Endodermal cell (in vitro differentiated cells): ENCODE results near the gene FAM227B. TPM values are rescaled to one million over a fixed set of nuclear protein-coding genes. Genes with fewer than 3 reads are reported as not detected.

Experiments
- DNase-seq: peaks from one replicate; pipeline ENCODE4 v3.0.0-alpha.2; 2017
- H3K27ac ChIP-seq: 2 replicates; pipeline ENCODE4 v1.5.1; 2013; ENCODE audit warnings: mild to moderate bottlenecking, low read depth, low read length, moderate library complexity
- H3K27me3 ChIP-seq: 2 replicates; pipeline ENCODE4 v1.6.1; 2013; ENCODE audit warnings: mild to moderate bottlenecking, low read length, moderate library complexity; ENCODE audit not compliant: insufficient read depth, control insufficient read depth, poor library complexity, severe bottlenecking
- H3K36me3 ChIP-seq: 2 replicates; pipeline ENCODE4 v1.7.0; 2013; ENCODE audit warnings: mild to moderate bottlenecking, low read length, moderate library complexity; ENCODE audit not compliant: control insufficient read depth, insufficient read depth
- H3K4me1 ChIP-seq: one replicate; pipeline ENCODE4 v1.7.0; 2013; ENCODE audit warnings: low read length; ENCODE audit not compliant: control insufficient read depth, insufficient read depth
- H3K4me3 ChIP-seq: 2 replicates; pipeline ENCODE4 v1.5.1; 2013; ENCODE audit warnings: mild to moderate bottlenecking, low read length, moderate library complexity
- H3K9ac ChIP-seq: 2 replicates; pipeline ENCODE4 v1.6.1; 2013; ENCODE audit warnings: mild to moderate bottlenecking, low read length, moderate library complexity; ENCODE audit not compliant: poor library complexity, severe bottlenecking; ENCODE audit errors: extremely low read depth
- H3K9me3 ChIP-seq: 2 replicates; pipeline ENCODE4 v1.6.1; 2013; ENCODE audit warnings: mild to moderate bottlenecking, low read length, moderate library complexity; ENCODE audit not compliant: control insufficient read depth
- H3K27ac Mint-ChIP-seq: 2 replicates; pipeline ENCODE4 v1.8.0; 2020; ENCODE audit warnings: mixed read lengths
- H3K27me3 Mint-ChIP-seq: 2 replicates; pipeline ENCODE4 v1.8.0; 2021; ENCODE audit warnings: mild to moderate bottlenecking, mixed read lengths; ENCODE audit not compliant: insufficient read depth
- H3K36me3 Mint-ChIP-seq: 2 replicates; pipeline ENCODE4 v1.8.0; 2020; ENCODE audit warnings: low read depth, mixed read lengths
- H3K4me1 Mint-ChIP-seq: 2 replicates; pipeline ENCODE4 v1.8.0; 2020; ENCODE audit warnings: mixed read lengths
- H3K4me3 Mint-ChIP-seq: 2 replicates; pipeline ENCODE4 v1.8.0; 2020; ENCODE audit warnings: mild to moderate bottlenecking, moderate library complexity, mixed read lengths
- H3K9me3 Mint-ChIP-seq: 2 replicates; pipeline ENCODE4 v1.8.0; 2020; ENCODE audit warnings: mild to moderate bottlenecking, mixed read lengths
- WGBS, 2 experiments: methylation state at CpG; one replicate each; pipeline versions ENCODE4 v1.1.5 to v1.1.7; 2013; ENCODE audit warnings: missing lambda C conversion rate in 2 of 2, mixed read lengths in 1 of 2; ENCODE audit not compliant: insufficient coverage in 1 of 2, insufficient read length in 1 of 2; 5-methylcytosine and 5-hydroxymethylcytosine counted together
- total RNA-seq, 2 donors: library from RNA; stranded (reverse); fragmentation: NEBNext Ultra II Directional in 1 of 2; extraction: Animal tissue kit (Norgen Biotek cat#: 25700) in 1 of 2; gene quantifications; 2 replicates in 1 of 2; 3 replicates in 1 of 2; pipeline ENCODE4 v1.2.1, GENCODE V29; 2021
- TF ChIP-seq, protein P1 (sequence below): fragments of 200-600 bp; sonication (generic); conservative IDR thresholded peaks from 2 replicates; pipeline ENCODE4 v1.5.0; 2021; ENCODE audit warnings: antibody characterized with exemption, mild to moderate bottlenecking

Gene FAM227B
- total RNA-seq, 2 donors from 2014 or later: 7.5 to 8.5 TPM

- no peak overlapping the region for H3K4me3 ChIP-seq
- no peak overlapping the region for H3K27ac Mint-ChIP-seq
- H3K4me3 Mint-ChIP-seq: no peak overlapping the region
- H3K9ac ChIP-seq: no peak overlapping the region
- no peaks in the 10 kb centered on the region for H3K27me3 Mint-ChIP-seq
- no peaks in the 10 kb centered on the region for H3K36me3 ChIP-seq
- peaks cover 5% of the 10 kb centered on the region for H3K9me3 Mint-ChIP-seq
- H3K9me3 ChIP-seq: no peaks in the 10 kb centered on the region
- WGBS, 2 experiments: 96% methylated on average over 3 of the region's 3 CpGs; no CpG with 5 or more reads in 1 of the 2 experiments
- peaks cover 12% of the 10 kb centered on the region for H3K36me3 Mint-ChIP-seq
- peaks cover 2% of the 10 kb centered on the region for H3K4me1 Mint-ChIP-seq
- TF ChIP-seq, protein P1, sequence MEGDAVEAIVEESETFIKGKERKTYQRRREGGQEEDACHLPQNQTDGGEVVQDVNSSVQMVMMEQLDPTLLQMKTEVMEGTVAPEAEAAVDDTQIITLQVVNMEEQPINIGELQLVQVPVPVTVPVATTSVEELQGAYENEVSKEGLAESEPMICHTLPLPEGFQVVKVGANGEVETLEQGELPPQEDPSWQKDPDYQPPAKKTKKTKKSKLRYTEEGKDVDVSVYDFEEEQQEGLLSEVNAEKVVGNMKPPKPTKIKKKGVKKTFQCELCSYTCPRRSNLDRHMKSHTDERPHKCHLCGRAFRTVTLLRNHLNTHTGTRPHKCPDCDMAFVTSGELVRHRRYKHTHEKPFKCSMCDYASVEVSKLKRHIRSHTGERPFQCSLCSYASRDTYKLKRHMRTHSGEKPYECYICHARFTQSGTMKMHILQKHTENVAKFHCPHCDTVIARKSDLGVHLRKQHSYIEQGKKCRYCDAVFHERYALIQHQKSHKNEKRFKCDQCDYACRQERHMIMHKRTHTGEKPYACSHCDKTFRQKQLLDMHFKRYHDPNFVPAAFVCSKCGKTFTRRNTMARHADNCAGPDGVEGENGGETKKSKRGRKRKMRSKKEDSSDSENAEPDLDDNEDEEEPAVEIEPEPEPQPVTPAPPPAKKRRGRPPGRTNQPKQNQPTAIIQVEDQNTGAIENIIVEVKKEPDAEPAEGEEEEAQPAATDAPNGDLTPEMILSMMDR: no peak
- no peaks in the 10 kb centered on the region for H3K27me3 ChIP-seq
- H3K4me1 ChIP-seq: no peaks in the 10 kb centered on the region
- no peak for DNase-seq
- no peak overlapping the region for H3K27ac ChIP-seq
Observed at GRCh38 chr15:49303003-49303402, 317.6 kb downstream of the FAM227B start.

DNA sequence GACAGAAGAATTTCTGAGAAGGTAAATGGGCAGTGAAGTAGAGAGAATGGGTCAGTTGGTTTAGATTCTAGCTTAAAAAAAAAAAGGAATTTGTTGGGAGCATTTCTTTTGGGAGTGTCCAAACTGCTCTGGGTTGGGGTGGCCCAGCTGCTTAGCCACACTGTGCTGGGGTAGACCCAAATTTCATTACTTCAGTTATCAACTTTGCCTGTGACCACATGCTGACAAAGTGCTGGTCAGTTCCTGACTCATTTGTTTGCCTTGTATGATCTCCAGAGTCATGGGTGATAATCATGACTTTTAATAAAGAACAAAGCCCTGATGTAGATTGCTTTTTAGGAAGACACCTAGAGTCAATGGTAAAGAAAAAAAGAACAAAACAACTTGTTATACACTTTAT, 319.1 kb downstream of the FAM227B start:
- peaks cover 18% of the 10 kb centered on the region for H3K9me3 Mint-ChIP-seq
- H3K4me1 ChIP-seq: no peaks in the 10 kb centered on the region
- H3K27ac Mint-ChIP-seq: no peak overlapping the region
- H3K36me3 Mint-ChIP-seq: peaks cover 26% of the 10 kb centered on the region
- H3K4me3 Mint-ChIP-seq: no peak overlapping the region
- no peaks in the 10 kb centered on the region for H3K9me3 ChIP-seq
- TF ChIP-seq, protein P1: no peak
- H3K27me3 Mint-ChIP-seq: no peaks in the 10 kb centered on the region
- no peaks in the 10 kb centered on the region for H3K36me3 ChIP-seq
- H3K4me3 ChIP-seq: no peak overlapping the region
- DNase-seq: no peak
- H3K4me1 Mint-ChIP-seq: peaks cover 2% of the 10 kb centered on the region
- H3K27me3 ChIP-seq: no peaks in the 10 kb centered on the region
- H3K27ac ChIP-seq: no peak overlapping the region
- no peak overlapping the region for H3K9ac ChIP-seq

DNA sequence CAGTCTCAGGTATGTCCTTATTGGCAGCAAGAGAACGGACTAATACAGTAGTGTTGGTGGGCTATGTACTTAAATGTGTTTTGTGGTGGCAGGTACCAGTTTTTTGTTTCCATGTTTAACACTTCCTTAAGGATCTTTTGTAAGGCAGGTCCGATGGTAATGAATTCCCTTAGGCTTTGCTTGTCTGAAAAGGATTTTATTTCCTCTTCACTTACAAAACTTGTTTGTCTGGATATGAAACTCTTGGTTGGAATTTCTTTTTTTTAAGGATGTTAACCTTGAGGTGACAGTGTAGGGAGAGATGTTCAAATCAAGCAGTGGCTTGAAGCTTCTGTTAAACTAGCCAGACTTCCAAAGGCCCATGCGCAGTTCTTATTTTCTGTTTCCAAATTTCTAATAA, 319.8 kb downstream of the FAM227B start:
- H3K4me3 Mint-ChIP-seq: no peak overlapping the region
- peaks cover 18% of the 10 kb centered on the region for H3K9me3 Mint-ChIP-seq
- Histone ChIP-seq H3K36me3 (no peaks in the 10 kb centered on the region), H3K27ac (no peak overlapping the region), H3K4me1 (no peaks in the 10 kb centered on the region), H3K9ac (no peak overlapping the region), H3K27me3 (no peaks in the 10 kb centered on the region), H3K9me3 (no peaks in the 10 kb centered on the region), H3K4me3 (no peak overlapping the region)
- peaks cover 28% of the 10 kb centered on the region for H3K36me3 Mint-ChIP-seq
- 94% methylated on average over 3 of the region's 3 CpGs; no CpG with 5 or more reads in 1 of the 2 experiments for WGBS, 2 experiments
- DNase-seq: no peak
- no peak overlapping the region for H3K27ac Mint-ChIP-seq
- peaks cover 2% of the 10 kb centered on the region for H3K4me1 Mint-ChIP-seq
- TF ChIP-seq, protein P1: no peak
- H3K27me3 Mint-ChIP-seq: no peaks in the 10 kb centered on the region
